Fibroblast of the aortic adventitia (primary cell): ENCODE measurements around the gene MAD1L1. TPM values are rescaled to one million over a fixed set of nuclear protein-coding genes. Genes with fewer than 3 reads are reported as not detected.
"Not testable (repeated sequence)": the region's sequence is repeated elsewhere in the genome, so short reads cannot be mapped to it uniquely, and the experiment has no call there.

Source experiments
- DNase-seq: peaks from one replicate; pipeline ENCODE4 v3.0.0-alpha.2; 2010; ENCODE audit warnings: low read depth
- H3K4me3 ChIP-seq: 2 replicates; pipeline ENCODE4 v1.5.1; 2011; ENCODE audit warnings: low read depth, mild to moderate bottlenecking, control low read depth, low read length, moderate library complexity
- total RNA-seq: library from RNA; depleted of rRNA; stranded (reverse); fragments of >200 nt; gene quantifications from 2 replicates; pipeline ENCODE4 v1.2.3, GENCODE V29; 2012; ENCODE audit warnings: low replicate concordance
- TF ChIP-seq, protein P1 (sequence below): IDR thresholded peaks from 2 replicates; pipeline ENCODE4 v1.5.1; 2011; ENCODE audit warnings: mild to moderate bottlenecking, low read length, control low read depth, inconsistent platforms; ENCODE audit not compliant: insufficient read depth

MAD1L1 gene
- total RNA-seq, 1 donor = 22.9 TPM

DNA sequence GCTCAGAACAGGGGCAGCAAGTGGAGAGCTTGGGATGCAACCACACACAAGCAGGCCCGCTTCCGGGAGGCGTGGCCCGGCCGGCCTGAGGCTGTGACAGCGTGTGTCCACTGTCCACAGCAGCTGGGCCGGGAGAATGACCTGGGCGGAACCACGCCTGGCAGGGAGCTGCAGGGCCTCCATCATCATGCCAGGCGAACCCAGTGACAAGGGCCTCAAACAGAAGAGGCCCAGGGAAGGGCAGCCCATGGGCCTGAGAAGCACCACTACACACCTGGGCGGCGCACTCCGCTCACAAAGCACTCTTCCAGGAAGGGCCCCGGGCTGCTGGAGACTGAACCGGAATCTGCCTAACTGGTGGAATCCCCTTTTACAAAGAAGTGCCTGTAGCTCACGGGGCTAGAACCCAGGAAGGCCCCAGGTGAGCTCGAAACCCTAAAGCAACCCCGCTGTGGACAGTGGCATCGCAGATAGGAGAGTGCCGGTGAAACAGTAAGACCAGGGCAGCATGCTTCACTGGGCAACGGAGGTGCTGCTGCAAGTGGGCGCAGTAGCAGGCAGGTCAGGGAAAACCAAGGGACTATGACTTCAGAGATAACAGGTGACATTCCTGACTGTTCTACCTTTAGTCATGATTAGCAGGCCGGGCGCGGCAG lies 66.0 kb downstream of the MAD1L1 start:
- H3K4me3 ChIP-seq = no peak overlapping the region
- DNase-seq = no peak
- TF ChIP-seq, protein P1, sequence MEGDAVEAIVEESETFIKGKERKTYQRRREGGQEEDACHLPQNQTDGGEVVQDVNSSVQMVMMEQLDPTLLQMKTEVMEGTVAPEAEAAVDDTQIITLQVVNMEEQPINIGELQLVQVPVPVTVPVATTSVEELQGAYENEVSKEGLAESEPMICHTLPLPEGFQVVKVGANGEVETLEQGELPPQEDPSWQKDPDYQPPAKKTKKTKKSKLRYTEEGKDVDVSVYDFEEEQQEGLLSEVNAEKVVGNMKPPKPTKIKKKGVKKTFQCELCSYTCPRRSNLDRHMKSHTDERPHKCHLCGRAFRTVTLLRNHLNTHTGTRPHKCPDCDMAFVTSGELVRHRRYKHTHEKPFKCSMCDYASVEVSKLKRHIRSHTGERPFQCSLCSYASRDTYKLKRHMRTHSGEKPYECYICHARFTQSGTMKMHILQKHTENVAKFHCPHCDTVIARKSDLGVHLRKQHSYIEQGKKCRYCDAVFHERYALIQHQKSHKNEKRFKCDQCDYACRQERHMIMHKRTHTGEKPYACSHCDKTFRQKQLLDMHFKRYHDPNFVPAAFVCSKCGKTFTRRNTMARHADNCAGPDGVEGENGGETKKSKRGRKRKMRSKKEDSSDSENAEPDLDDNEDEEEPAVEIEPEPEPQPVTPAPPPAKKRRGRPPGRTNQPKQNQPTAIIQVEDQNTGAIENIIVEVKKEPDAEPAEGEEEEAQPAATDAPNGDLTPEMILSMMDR = no peak

- H3K4me3 ChIP-seq = no peak overlapping the region
- TF ChIP-seq, protein P1 = no peak
- no peak for DNase-seq
Observed at GRCh38 chr7:2165610-2166594, 66.8 kb downstream of the MAD1L1 start.

DNA sequence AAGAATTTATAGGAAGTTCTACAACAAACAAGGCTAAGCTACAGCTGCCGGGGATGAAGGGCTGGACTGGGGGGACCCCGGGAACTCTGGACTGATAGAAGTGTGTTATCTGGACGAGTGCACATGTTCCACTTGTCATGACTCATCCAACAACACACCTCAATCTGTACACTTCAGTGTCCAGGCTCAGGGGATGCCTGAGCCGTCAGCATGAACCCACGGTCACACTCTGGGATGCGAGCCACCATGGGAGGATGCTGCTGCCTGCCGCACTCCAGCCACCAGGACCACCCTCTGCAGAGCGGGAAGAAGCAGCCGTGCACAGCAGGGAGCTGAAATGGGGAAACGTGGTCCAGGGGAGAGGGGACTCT lies 67.5 kb downstream of the MAD1L1 start:
- TF ChIP-seq, protein P1 = no peak
- no peak for DNase-seq
- no peak overlapping the region for H3K4me3 ChIP-seq

DNA sequence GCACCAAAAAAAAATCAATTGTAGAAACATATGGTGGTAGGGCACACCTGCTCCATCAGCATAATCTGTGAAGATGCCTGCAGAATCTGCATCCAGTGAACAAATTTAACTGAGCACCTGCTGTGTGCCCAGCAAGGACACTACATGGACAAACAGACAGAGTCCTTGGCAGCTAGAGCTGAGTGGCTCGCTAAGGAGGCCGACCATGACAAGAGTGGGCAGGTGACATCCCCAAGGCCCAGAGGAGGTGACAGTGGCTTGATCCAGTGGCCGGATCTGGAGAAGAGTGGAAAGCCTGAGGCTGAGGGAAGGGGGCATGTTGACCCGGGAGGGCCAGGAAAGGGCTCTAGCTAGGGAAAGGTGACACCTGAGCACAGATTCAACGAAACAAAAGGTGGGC lies 68.1 kb downstream of the MAD1L1 start:
- DNase-seq = no peak
- H3K4me3 ChIP-seq = no peak overlapping the region
- TF ChIP-seq, protein P1 = no peak

GRCh38 chr7:2163600-2164555 lies 68.9 kb downstream of the MAD1L1 start:
- no peak for DNase-seq
- TF ChIP-seq, protein P1 = no peak
- no peak overlapping the region for H3K4me3 ChIP-seq

- DNase-seq = peak; percentile 19
- no peak overlapping the region for H3K4me3 ChIP-seq
- TF ChIP-seq, protein P1 = no peak
Observed at GRCh38 chr7:2162959-2163358, 69.8 kb downstream of the MAD1L1 start.

- H3K4me3 ChIP-seq, DNase-seq: not testable (repeated sequence)
Observed at GRCh38 chr7:2162004-2162902, 70.5 kb downstream of the MAD1L1 start.
